ENCODE results near the gene SERTM2.
"Not testable (repeated sequence)": the region's sequence is repeated elsewhere in the genome, so short reads cannot be mapped to it uniquely, and the experiment has no call there.

Gene SERTM2

DNA sequence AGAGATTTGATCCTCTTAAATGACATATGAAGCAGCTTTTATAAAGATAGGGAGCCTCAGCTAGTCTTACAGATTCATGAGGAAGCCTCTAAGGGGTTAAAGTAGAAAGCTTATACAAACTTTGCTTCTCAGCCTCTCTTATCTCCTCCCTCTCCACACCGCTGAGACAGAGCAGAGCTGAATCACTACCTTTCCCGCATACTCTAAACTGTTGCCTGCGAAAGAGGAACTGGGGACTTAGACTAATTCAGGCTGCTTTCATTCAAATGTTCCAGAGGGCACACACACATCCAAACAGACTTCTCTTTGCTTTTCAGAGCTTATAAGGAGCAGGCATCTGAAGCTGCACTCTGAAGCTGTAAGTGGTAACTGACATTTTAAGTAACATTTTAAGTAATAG, at the start of gene SERTM2:
Gene SERTM2 (plus strand): TSS at position 169 of the 400 bp plus-strand sequence. CDS start 7,213 bp downstream, outside the sequence.
- peak; percentile 26 to 52 for DNase-seq

DNA sequence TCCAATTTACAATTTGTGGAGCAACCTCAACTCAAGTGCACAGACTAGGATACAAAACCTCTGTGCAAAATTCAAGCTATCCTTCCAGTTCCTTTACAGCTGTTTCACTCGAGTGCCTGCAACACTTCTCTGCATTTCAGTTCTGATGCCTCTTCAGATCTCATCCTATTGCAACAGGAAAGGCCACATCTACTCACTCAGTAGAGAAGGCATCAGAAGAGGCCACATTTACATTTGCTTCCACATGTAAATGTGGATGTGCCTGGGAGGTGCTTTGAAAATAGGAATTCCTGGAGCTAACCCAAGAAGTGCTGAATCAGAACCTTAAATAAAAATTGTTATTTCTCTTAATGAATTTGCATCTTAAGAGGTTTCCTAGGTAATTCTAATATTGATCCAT, 45.8 kb upstream of the SERTM2 start:
- DNase-seq: no peak

DNA sequence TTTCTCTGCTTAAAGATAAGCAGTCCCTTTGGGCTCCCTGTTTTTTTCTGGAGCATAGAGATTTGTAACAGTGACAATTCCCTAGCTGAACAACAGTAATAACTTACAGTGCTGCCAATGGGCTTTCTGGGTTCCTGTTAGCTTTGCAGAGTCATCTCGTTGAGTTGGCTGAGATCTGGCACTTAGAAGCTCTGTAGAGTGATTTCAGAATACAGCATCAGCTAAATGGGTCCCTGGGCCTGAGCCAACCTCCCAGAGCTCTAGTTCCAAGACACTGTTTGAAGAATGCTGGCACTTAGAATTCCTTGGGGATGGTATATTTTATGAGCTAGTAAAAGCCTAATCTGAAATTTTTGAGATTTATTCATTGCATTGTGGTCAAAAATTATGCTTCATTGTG, 43.5 kb upstream of the SERTM2 start:
- peak in 1 of 2 experiments; percentile 5 for DNase-seq

DNA sequence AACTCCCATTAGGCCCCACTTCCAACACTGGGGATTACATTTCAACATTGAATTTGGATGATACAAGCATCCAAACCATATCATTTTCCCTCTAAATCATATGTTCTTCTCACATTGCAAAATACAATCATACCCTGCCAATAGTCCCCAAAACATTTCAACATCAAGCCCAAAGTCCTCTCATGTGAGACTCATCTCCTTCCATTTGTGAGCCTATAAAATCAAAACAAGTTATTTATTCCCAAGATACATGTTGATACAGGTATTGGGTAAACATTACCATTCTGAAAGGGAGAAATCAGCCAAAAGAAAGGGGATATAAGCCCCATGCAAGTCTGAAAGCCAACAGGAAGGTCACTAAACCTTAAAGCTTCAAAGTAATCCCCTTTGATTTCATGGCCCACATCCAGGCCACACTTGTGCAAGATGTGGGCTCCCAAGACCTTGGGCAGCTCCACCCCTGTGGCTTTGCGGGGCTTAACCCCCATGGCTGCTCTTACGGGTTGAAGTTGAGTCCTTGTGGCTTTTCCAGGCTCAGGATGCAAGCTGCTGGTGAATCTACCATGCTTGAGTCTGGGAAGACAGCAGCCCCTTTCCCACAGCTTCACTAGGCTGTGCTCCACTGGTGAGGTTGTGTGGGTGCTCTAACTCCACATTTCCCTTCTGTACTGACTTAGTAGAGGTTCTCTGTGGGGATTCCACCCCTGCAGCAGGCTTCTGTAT, 40.6 kb upstream of the SERTM2 start:
- DNase-seq: no peak

DNA sequence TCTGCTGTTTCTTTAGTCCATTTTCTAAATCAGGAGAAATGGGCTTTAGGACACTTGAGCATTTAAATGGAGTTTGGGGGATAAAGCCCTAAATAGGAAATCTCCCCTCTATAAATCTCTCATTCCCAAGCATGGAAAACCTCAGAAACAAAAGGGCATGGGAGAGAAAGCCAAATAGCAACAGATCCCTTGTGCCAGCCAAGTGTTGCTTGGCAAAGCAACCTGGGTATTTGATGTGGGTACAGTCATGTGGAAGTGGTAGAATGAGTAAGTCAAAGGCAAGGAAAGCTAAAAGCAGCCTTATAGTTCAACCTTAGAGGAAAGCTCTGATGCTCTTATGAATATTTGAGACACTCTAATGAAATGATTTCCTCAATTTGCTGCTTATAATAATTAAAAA, 29.5 kb upstream of the SERTM2 start:
- no peak for DNase-seq

DNA sequence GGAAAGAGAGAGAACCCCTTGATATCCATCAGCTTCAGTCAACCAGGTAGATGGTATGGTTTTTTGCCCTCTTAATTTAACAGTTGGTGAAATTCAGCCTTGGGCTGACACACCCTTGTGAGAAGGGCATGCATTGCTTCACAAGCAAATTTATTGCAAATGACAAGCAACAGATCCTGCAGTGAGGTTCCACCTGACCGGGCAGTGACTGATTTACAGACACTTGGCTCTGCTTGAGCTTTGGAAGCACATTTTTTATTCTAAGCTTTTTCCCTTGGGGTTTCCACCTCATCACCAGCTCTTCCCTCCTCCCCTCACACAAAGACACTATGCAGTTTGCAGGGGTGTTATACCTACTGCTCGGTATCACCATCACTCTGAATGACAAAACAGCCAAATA, 28.3 kb upstream of the SERTM2 start:
- peak in 1 of 2 experiments; percentile 0 for DNase-seq

DNA sequence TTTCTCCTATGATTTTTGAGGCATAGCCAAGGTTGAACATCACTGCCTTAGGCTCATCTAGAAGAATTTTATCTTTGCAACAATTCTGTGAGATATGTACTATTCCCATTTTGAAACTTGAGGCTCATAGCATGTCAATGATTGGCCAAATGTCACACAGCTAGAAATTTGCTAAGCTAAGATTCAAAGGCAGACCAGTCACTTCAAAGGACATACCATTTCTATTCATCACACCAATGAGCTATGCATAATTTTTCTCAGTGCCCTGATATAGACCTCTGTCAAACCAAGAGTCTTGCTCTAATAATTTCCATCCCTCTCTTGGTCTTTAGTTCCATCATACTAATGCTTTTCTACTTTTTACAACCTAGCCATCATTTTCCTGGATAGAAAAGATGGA, 27.6 kb upstream of the SERTM2 start:
- no peak for DNase-seq

DNA sequence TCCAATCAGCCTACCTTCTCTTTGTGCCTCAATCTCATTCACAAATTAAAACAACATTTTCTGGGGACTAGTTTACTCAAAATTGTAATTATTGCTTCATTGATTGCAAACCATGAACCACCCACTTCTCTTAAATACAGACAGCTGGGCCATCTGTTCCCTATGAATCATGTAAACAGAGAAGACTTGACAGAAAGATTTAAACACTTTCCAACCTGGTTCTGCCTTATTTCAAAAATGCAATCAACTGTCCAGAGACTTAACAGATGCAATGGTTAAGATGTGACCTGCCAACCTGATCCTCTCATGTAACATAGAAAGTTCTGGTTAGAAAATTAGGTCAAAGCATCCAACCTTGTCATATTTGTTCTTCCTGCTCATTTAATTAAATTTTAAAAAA, 20.8 kb upstream of the SERTM2 start:
- peak; percentile 75 to 91 for DNase-seq

DNA sequence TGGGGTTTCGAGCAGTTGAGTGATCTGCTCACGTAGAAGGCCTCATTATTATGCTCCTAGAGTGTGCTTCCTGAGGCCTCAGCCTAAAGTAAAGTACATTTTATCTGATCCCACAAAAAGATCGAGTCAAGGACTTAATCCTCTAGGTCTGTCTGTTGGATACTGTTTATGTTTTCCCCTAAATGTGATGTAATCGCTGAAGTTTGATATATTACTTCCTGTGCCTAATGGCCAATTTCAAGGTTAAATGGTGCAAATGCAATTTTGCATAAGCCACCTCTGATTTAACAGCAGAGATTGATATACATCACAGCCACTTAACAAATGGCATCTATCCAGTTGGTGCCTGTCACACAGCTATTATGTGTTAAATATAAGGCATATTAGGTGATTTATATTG, 19.4 kb upstream of the SERTM2 start:
- peak; percentile 46 to 75 for DNase-seq

DNA sequence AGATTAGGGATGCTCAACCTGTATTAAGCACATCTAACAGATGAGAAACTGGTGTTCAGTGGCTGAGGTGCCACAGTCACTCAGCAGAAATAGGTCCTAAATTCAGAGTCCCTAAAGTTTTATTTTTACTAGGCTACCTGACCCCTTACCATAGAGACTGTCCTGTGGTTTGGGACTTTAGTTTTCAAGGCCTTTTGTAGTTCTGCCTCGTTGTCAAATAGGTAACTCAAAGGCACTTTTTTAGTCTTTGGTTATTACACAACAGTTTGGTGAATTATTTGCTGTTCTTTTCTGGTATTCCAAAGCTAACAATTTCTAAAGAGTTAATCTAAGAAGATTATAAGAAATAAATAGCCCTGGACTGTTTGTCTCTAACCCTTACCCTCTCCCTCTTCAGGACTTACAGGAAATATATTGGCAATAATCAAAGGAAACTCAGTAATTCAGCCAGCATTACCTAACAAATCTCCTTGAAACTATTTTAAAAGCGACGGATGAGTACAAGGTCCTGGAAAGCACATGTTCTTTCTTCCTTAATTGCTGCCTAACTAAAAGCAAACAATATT, 12.8 kb upstream of the SERTM2 start:
- no peak for DNase-seq

DNA sequence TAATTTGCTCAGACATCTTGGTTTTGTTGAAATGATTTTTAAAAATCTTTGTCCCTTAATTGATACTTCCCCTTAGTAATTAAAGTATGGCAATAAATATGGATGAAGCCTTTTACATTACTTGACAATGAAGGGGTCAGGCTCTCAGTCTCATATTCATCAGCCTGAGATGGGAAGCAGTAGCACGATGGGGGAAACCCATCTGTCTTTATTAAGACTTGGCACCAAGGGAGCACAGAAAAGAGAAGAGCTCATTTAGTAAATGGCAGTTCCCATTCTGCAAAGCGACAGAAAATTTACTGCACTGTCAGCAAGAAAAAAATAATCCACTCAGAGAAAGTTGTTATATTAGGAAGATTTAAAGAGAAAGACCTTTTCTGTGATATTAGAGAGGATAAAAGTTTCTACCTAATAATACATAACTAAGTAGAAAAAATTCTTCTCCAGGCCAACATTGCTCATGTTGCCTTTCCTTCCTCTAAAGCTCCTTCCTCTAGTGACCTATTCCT, 7.9 kb upstream of the SERTM2 start:
- DNase-seq: peak in 1 of 2 experiments; percentile 20

DNA sequence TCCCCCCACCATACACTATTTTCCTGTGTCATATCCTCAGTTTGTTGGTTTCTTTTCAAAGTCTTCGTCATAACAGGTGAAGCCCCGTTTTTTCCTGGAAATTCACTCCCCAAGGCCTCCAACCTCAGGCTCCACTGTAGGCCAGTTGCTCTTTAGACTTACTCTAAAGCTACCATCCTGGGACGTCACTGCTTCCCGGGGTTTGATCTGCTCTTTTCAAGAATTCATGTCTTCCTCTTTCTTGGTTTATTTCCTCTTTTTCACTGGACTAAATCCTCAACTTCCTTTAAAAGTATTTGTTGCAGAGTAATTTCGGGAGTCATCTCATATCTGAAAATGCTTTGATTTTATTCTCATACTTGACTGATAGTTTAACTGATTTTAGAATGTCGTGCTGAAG, 6.5 kb upstream of the SERTM2 start:
- no peak for DNase-seq

DNA sequence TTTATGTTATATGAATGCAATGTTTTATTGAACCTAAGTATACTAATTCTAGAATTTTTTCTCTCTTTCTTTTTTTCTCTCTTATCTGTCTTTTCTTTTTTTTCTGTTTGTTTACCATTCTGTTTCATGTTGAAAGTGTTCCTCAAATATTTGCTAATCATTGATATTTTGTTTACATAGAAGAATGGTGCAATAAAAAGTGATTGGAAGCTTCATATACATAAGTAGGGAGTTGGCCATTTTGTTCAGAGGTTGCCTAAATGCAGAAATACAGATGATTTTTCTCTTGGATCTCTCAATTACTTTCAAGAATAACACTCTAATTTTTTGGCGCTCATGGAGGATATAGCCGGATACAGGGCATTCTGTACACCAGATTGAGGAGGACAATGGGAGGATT, 5.7 kb upstream of the SERTM2 start:
- no peak for DNase-seq

DNA sequence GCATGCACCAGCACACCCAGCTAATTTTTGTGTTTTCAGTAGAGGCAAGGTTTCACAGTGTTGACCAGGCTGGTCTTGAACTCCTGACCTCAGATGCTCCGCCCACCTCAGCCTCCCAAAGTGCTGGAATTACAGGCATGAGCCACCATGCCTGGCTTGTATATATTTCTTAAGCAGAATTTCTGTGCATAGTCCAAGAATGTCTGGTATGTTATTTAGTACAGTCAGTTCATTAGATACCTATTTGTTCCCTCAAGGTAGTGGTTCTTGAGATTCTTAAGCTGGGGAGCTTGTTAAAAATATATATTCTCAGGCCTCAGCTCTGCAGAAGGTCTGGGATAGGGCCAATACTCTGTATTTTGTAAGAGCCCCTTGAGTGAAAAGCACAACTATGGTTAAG, 4.6 kb upstream of the SERTM2 start:
- DNase-seq: no peak

DNA sequence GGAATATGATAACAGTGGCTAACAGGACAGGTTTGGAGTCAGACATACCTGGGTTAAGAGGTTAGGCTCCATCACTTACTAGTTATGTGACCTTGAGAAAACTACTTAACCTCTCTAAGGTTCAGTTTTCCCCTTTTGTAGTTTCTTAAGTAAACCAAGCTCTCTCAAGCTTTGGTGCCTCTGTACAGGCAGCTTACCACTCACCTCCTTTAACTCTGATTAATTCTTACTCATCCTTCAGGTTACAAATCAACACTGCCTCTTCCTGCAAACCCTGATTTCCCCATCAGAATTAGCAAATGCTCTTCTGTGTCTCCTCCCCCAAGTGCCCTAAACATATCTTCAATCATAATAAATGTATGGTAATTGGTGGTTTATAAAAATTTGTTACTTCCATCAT, 3.5 kb upstream of the SERTM2 start:
- no peak for DNase-seq

DNA sequence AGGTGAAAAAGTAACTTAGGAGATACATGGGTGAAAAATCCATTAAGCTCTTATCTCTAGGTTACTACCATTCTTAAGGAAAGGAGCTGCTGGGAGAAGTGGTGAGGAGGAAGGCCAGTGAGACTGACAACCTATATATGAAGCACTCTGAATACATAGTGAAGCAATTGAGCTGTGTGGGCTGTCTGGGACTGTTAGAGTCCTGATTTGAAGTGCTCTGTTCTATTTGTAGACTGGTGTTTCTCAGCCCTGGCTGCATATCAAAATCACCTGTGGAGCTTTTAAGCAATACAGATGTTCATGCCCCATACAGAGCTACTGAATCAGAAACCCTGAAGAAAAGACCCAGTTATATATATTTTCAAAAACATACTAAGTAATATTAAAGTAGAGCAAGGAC, 3.9 kb downstream of the SERTM2 start:
- no peak for DNase-seq

DNA sequence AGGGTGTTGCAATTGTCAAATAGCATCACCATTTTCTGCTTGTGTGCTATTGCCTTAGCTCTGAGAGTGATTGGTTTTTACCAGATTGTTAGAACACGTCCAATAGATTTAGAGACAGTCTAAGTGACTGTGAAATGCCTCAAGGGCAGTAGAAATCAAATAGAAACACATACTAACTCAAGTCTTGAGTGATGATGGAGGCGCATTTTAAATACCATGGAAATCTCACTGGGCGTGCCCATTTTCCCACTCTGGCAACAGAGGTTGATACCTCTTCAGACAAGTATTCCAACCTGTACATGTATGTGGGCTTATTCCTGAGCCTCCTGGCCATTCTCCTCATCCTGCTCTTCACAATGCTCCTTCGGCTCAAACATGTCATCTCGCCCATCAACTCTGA, 7.2 kb downstream of the SERTM2 start:
- DNase-seq: no peak

DNA sequence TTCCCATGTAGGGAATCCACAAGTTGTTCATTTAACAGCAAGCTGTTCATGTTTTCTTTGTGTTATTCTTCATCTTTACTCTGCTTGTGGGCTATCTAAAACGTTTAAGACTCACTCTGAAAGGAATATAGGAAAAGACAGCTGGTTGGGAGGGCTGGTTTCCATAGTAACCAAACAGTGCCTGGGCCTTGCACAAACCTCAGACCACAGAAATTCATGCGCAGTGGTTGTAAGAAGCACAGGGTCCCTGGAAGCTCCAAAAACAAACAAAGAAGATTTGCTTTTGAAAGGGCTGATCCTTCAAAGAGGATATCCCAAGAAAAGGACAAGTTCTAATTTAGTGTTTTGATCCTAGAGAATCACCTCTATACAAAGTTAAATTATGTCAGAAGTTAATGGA, 7.8 kb downstream of the SERTM2 start:
- DNase-seq: peak; percentile 64 to 87

DNA sequence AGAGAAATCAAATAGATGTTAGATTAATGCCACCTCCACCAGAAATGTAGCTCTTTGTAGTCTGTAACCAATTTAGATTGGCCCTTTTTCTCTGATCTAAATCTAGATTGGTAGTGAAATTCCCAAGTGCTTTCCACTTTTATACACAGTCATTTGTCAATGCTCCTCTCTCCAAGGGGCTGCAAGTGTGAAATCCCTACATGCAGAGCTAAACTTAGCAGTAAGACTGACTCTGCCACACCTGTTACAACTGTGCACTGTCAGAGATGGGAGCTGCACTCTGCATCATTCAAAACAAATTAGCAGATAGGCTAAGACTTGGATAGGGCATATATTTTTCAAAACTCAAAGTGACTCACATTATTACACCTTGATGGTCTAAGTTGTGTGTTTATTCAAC, 9.1 kb downstream of the SERTM2 start:
- no peak for DNase-seq

DNA sequence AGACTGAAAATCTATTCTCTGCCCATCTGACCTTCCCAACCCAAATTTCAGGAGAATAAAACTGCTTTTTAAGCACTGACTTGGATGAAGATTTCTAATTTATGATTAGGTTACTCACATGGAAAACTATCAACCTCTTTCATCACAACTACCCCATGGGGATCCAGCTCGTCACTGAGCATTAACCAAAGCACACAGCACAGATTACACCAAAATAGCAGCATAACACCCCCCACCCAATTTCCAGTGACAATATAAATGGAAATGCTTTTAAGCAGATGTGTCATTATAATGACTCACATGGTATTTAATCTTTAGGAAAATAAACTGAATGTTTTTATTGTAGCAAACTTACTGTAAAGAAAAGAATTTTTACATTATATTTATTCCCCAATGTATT, 9.7 kb downstream of the SERTM2 start:
- DNase-seq: no peak

DNA sequence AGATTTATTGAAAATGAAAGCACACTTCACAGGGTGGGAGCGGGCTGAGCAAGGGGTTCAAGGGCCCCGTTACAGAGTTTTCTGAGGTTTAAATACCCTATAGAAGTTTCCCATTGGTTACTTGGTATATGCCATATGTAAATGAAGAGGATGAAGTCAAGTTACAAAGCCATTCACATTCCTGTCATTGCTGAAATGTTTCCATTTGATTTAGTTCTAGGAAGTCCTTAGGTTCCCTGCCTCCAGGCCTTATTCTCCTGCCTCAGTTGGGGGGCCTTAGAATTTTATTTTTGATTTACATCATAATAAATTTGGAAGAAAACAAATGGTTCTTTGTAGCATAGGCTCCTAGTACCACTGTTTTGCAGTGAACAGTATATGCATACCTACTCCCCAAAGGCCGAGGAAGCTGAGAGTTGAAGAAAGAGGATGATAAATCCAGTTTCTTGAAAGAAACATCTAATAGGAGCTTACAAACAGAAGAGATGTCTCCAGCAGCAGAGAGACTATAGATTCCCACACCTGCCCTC, 31.8 kb downstream of the SERTM2 start:
- no peak for DNase-seq

DNA sequence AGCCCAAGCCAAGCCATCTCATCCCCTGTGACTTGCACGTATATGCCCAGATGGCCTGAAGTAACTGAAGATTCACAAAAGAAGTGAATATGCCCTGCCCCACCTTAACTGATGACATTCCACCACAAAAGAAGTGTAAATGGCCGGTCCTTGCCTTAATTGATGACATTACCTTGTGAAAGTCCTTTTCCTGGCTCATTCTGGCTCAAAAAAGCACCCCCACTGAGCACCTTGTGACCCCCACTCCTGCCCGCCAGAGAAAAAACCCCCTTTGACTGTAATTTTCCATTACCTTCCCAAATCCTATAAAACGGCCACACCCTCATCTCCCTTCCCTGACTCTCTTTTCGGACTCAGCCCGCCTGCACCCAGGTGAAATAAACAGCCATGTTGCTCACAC, 37.8 kb downstream of the SERTM2 start:
- not testable (repeated sequence) for DNase-seq

DNA sequence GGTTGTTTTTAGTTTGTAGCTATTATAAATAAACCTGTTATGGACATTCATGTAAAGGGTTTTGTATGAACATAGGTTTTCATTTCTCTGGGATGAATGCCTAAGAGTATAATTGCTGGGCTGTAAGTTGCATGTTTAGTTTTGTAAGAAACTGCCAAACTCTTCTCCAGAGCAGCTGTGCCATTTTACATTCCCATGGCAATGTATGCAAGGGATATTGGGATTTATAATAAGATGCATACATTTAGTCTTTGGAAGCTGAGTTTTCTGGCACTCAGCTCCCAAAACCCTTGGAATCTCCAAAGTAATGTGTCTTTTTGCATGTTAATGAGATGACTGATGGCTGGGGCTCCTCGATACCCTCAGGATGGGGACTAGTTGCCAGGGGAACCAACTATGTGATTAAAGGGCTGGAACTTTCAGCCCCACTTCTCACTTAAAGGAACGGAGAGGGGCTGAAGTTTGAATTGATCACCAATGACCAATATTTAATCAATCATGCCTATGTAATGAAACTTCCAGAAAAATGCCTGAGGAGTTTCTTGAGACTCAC, 44.0 kb downstream of the SERTM2 start:
- DNase-seq: no peak

DNA sequence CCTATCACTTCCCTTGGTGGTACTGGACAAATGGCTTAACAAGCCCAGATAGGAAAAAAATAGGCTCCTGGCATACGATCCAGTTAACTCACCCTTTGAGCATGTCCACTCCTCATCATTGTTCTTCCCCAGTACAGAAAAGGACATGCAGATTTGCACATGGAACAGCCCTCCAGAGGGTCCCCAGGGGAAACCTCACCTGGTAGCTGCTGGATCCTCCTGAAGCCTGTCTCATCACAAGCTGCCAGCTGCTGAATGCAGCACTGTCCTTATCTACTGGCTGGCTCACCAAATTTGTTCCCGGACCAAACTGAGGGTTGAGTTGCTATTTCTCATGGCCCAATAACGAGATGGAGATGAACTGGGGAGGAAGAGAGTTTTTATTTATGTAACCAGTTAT, 49.4 kb downstream of the SERTM2 start:
- DNase-seq: peak in 1 of 2 experiments; percentile 40

Measured in NCI-H524 (cell line).